Measurements from ENCODE around the gene SYTL3. TPM values are rescaled to one million over a fixed set of nuclear protein-coding genes. Genes with fewer than 3 reads are reported as not detected.

SYTL3 gene
- total RNA-seq, 1 experiment from 2014 or later, result 1.2 TPM

- DNase-seq, result no peak
- H3K27me3 ChIP-seq (ENCODE audit: control insufficient read depth, insufficient read depth, low read length), result no peaks in the 10 kb centered on the region
- no peaks in the 10 kb centered on the region for H3K36me3 ChIP-seq (replicated peaks; ENCODE audit: control insufficient read depth, insufficient read depth, low read length)
- H3K4me3 ChIP-seq (ENCODE audit: insufficient read depth, low read depth, low read length), result no peak overlapping the region
Measured at GRCh38 chr6:158753811-158754210, 104.0 kb downstream of the SYTL3 start.

GRCh38 chr6:158754738-158755137 is 104.9 kb downstream of the SYTL3 start:
- H3K27me3 ChIP-seq (ENCODE audit: control insufficient read depth, insufficient read depth, low read length), result no peaks in the 10 kb centered on the region
- H3K4me3 ChIP-seq (ENCODE audit: insufficient read depth, low read depth, low read length), result no peak overlapping the region
- peak; percentile 25 for DNase-seq
- H3K36me3 ChIP-seq (replicated peaks; ENCODE audit: control insufficient read depth, insufficient read depth, low read length), result no peaks in the 10 kb centered on the region

GRCh38 chr6:158755636-158756035 is 105.8 kb downstream of the SYTL3 start:
- no peaks in the 10 kb centered on the region for H3K27me3 ChIP-seq (ENCODE audit: control insufficient read depth, insufficient read depth, low read length)
- DNase-seq, result no peak

GRCh38 chr6:158756126-158756525 is 106.3 kb downstream of the SYTL3 start:
- Histone ChIP-seq H3K36me3 (replicated peaks; ENCODE audit: control insufficient read depth, insufficient read depth, low read length) (no peaks in the 10 kb centered on the region), H3K4me3 (ENCODE audit: insufficient read depth, low read depth, low read length) (no peak overlapping the region), H3K27me3 (ENCODE audit: control insufficient read depth, insufficient read depth, low read length) (no peaks in the 10 kb centered on the region)
- DNase-seq, result peak; percentile 32

More at GRCh38 chr6:158755636-158756035, 105.8 kb downstream of the SYTL3 start:
- H3K4me3 ChIP-seq (ENCODE audit: insufficient read depth, low read depth, low read length), result no peak overlapping the region
- no peaks in the 10 kb centered on the region for H3K36me3 ChIP-seq (replicated peaks; ENCODE audit: control insufficient read depth, insufficient read depth, low read length)

- Histone ChIP-seq H3K4me3 (ENCODE audit: insufficient read depth, low read depth, low read length) (no peak overlapping the region), H3K27me3 (ENCODE audit: control insufficient read depth, insufficient read depth, low read length) (no peaks in the 10 kb centered on the region), H3K36me3 (replicated peaks; ENCODE audit: control insufficient read depth, insufficient read depth, low read length) (no peaks in the 10 kb centered on the region)
- DNase-seq, result peak; percentile 53
Measured at GRCh38 chr6:158756977-158757752, 107.3 kb downstream of the SYTL3 start.

GRCh38 chr6:158757753-158758090 is 107.9 kb downstream of the SYTL3 start:
- DNase-seq, result peak; percentile 55
- Histone ChIP-seq H3K36me3 (replicated peaks; ENCODE audit: control insufficient read depth, insufficient read depth, low read length) (no peaks in the 10 kb centered on the region), H3K27me3 (ENCODE audit: control insufficient read depth, insufficient read depth, low read length) (no peaks in the 10 kb centered on the region), H3K4me3 (ENCODE audit: insufficient read depth, low read depth, low read length) (no peak overlapping the region)

- no peaks in the 10 kb centered on the region for H3K27me3 ChIP-seq (ENCODE audit: control insufficient read depth, insufficient read depth, low read length)
- no peak overlapping the region for H3K4me3 ChIP-seq (ENCODE audit: insufficient read depth, low read depth, low read length)
- peak; percentile 85 for DNase-seq
- no peaks in the 10 kb centered on the region for H3K36me3 ChIP-seq (replicated peaks; ENCODE audit: control insufficient read depth, insufficient read depth, low read length)
Measured at GRCh38 chr6:158758451-158758860, 108.6 kb downstream of the SYTL3 start.

GRCh38 chr6:158758941-158759479 is 109.2 kb downstream of the SYTL3 start:
- no peak for DNase-seq
- no peaks in the 10 kb centered on the region for H3K36me3 ChIP-seq (replicated peaks; ENCODE audit: control insufficient read depth, insufficient read depth, low read length)
- H3K4me3 ChIP-seq (ENCODE audit: insufficient read depth, low read depth, low read length), result no peak overlapping the region
- no peaks in the 10 kb centered on the region for H3K27me3 ChIP-seq (ENCODE audit: control insufficient read depth, insufficient read depth, low read length)

- H3K4me3 ChIP-seq (ENCODE audit: insufficient read depth, low read depth, low read length), result no peak overlapping the region
- H3K36me3 ChIP-seq (replicated peaks; ENCODE audit: control insufficient read depth, insufficient read depth, low read length), result no peaks in the 10 kb centered on the region
- H3K27me3 ChIP-seq (ENCODE audit: control insufficient read depth, insufficient read depth, low read length), result no peaks in the 10 kb centered on the region
- no peak for DNase-seq
Measured at GRCh38 chr6:158759966-158760617, 110.2 kb downstream of the SYTL3 start.

- Histone ChIP-seq H3K4me3 (ENCODE audit: insufficient read depth, low read depth, low read length) (no peak overlapping the region), H3K36me3 (replicated peaks; ENCODE audit: control insufficient read depth, insufficient read depth, low read length) (peaks cover 5% of the 10 kb centered on the region), H3K27me3 (ENCODE audit: control insufficient read depth, insufficient read depth, low read length) (no peaks in the 10 kb centered on the region)
- DNase-seq, result peak; percentile 65
Measured at GRCh38 chr6:158760618-158761250, 110.9 kb downstream of the SYTL3 start.

- no peak overlapping the region for H3K4me3 ChIP-seq (ENCODE audit: insufficient read depth, low read depth, low read length)
- DNase-seq, result peak; percentile 37
Measured at GRCh38 chr6:158761746-158762145, 111.9 kb downstream of the SYTL3 start.

GRCh38 chr6:158762787-158763433 is 113.1 kb downstream of the SYTL3 start:
- H3K36me3 ChIP-seq (replicated peaks; ENCODE audit: control insufficient read depth, insufficient read depth, low read length), result peaks cover 24% of the 10 kb centered on the region
- H3K27me3 ChIP-seq (ENCODE audit: control insufficient read depth, insufficient read depth, low read length), result no peaks in the 10 kb centered on the region
- peak; percentile 57 for DNase-seq
- no peak overlapping the region for H3K4me3 ChIP-seq (ENCODE audit: insufficient read depth, low read depth, low read length)

More at GRCh38 chr6:158761746-158762145, 111.9 kb downstream of the SYTL3 start:
- H3K36me3 ChIP-seq (replicated peaks; ENCODE audit: control insufficient read depth, insufficient read depth, low read length), result peaks cover 13% of the 10 kb centered on the region
- no peaks in the 10 kb centered on the region for H3K27me3 ChIP-seq (ENCODE audit: control insufficient read depth, insufficient read depth, low read length)

GRCh38 chr6:158763434-158764182 is 113.8 kb downstream of the SYTL3 start:
- peaks cover 29% of the 10 kb centered on the region for H3K36me3 ChIP-seq (replicated peaks; ENCODE audit: control insufficient read depth, insufficient read depth, low read length)
- no peak for DNase-seq
- H3K27me3 ChIP-seq (ENCODE audit: control insufficient read depth, insufficient read depth, low read length), result no peaks in the 10 kb centered on the region
- H3K4me3 ChIP-seq (ENCODE audit: insufficient read depth, low read depth, low read length), result no peak overlapping the region

Measured in H7 (cell line).